ENCODE results near the gene BMP4.

DNA sequence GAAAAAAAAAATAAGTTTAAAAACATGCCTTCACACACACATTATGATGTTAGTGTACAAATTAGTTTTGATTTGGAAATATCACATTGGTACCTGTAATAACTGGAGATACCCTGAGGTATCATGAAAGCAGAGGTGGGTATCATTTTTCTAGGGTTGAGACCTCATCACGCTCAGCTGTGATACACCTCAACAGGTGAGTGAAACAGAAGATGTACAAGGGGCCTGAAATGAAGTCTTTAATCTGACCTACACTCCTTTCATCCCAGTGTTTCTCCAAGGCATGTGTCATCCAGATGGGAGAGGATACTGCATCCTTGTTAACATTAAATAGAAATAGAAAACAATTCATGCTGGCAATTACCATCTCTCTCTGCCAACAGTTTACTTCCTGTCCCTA lies 7.4 kb downstream of the BMP4 start:
- TF ChIP-seq POLR2AphosphoS5 (IDR thresholded peaks at IDR 0.05; ENCODE audit: insufficient read depth in 1 of 2, low read depth in 1 of 2) (no peak), CTCF (IDR thresholded peaks at IDR 0.05) (no peak), POLR2A (IDR thresholded peaks at IDR 0.05) (no peak)

Measured in vagina (tissue), 2 donors.